MCF 10A (cell line): Measurements from ENCODE around the gene FNIP1. TPM values are rescaled to one million over a fixed set of nuclear protein-coding genes. Genes with fewer than 3 reads are reported as not detected.

Experiments used
- BruUV-seq: library from RNA; stranded (reverse); fragments of 400-500 nt; replicated peaks from 2 replicates; lab custom pipeline; 2021; lab: Mats Ljungman, UMichigan
- CTCF ChIA-PET: fragments of 300-600 bp; sonication (Branson Sonifier 250); formaldehyde crosslinking; extraction: SDS; loops from one replicate; lab custom pipeline; 2021; ENCODE audit warnings: antibody characterized with exemption, inconsistent platforms; lab: Yijun Ruan, JAX
- POLR2A ChIA-PET: fragments of 300-600, 350-650 bp; sonication (Branson Sonifier 250); formaldehyde crosslinking; extraction: SDS; loops from one replicate; lab custom pipeline; 2020; ENCODE audit warnings: antibody characterized with exemption, inconsistent platforms; lab: Yijun Ruan, JAX
- DNase-seq: peaks from one replicate; pipeline ENCODE4 v3.0.0-alpha.2; 2018; ENCODE audit not compliant: unreplicated experiment
- H3K27ac Mint-ChIP-seq: one replicate; pipeline ENCODE4 v1.8.0; 2022; ENCODE audit warnings: mild to moderate bottlenecking, low read depth, mixed read lengths; ENCODE audit not compliant: unreplicated experiment
- H3K27me3 Mint-ChIP-seq: one replicate; pipeline ENCODE4 v1.8.0; 2022; ENCODE audit warnings: mixed read lengths; ENCODE audit not compliant: insufficient read depth, unreplicated experiment
- H3K36me3 Mint-ChIP-seq: one replicate; pipeline ENCODE4 v1.8.0; 2022; ENCODE audit warnings: mild to moderate bottlenecking, moderate library complexity, mixed read lengths; ENCODE audit not compliant: insufficient read depth, unreplicated experiment
- H3K4me1 Mint-ChIP-seq: one replicate; pipeline ENCODE4 v1.8.0; 2022; ENCODE audit warnings: mixed read lengths; ENCODE audit not compliant: insufficient read depth, unreplicated experiment
- H3K4me3 Mint-ChIP-seq: one replicate; pipeline ENCODE4 v1.8.0; 2022; ENCODE audit warnings: mild to moderate bottlenecking, moderate library complexity, mixed read lengths; ENCODE audit not compliant: unreplicated experiment
- H3K9me3 Mint-ChIP-seq: one replicate; pipeline ENCODE4 v1.8.0; 2022; ENCODE audit warnings: mixed read lengths; ENCODE audit not compliant: unreplicated experiment
- CTCF ChIP-seq: fragments of 200-600 bp; IDR thresholded peaks from one replicate; pipeline ENCODE4 v1.8.0; 2022; ENCODE audit warnings: antibody characterized with exemption, mild to moderate bottlenecking; ENCODE audit not compliant: unreplicated experiment
- intact Hi-C: fragments of 100-400 bp; cut with micrococcal nuclease; formaldehyde crosslinking; loops from 2 replicates; pipeline ENCODE4 v1.14.1; 2022
- total RNA-seq: library from RNA; stranded (reverse); gene quantifications from 2 replicates; pipeline ENCODE4 v1.2.3, GENCODE V29; 2022

The FNIP1 gene
- total RNA-seq, 1 experiment from 2014 or later, result 36.3 TPM

GRCh38 chr5:131639148-131639547 is 157.7 kb downstream of the FNIP1 start:
- TF ChIP-seq CTCF, result no peak

GRCh38 chr5:131637694-131638093 is 159.1 kb downstream of the FNIP1 start:
- Mint-ChIP-seq H3K4me1 (peaks cover 6% of the 10 kb centered on the region), H3K36me3 (peaks cover 14% of the 10 kb centered on the region), H3K27me3 (no peaks in the 10 kb centered on the region), H3K4me3 (no peak overlapping the region), H3K9me3 (no peaks in the 10 kb centered on the region), H3K27ac (no peak overlapping the region)
- TF ChIP-seq CTCF, result no peak
- BruUV-seq, result no TSS peak
- intact Hi-C loops, result no loop called here
- CTCF ChIA-PET, result interaction anchor here (0.6 to 1.0 kb wide), 2 partner anchors 8 to 14 kb away, joined by 3 read pairs; no protein-coding TSS in a partner anchor
- POLR2A ChIA-PET, result interaction anchor here (1.5 to 1.9 kb wide), 2 partner anchors 10 to 159 kb away, joined by 7 read pairs; partner anchors contain the start of gene FNIP1
- no peak for DNase-seq

More at GRCh38 chr5:131639148-131639547, 157.7 kb downstream of the FNIP1 start:
- Mint-ChIP-seq H3K27ac (no peak overlapping the region), H3K27me3 (no peaks in the 10 kb centered on the region), H3K9me3 (no peaks in the 10 kb centered on the region), H3K4me1 (peaks cover 6% of the 10 kb centered on the region), H3K4me3 (no peak overlapping the region), H3K36me3 (peaks cover 26% of the 10 kb centered on the region)
- ChIA-PET POLR2A (interaction anchor here (0.6 to 2.3 kb wide), 4 partner anchors 9 to 732 kb away, joined by 3 to 8 read pairs (median 7); partner anchors contain the start of gene FNIP1), CTCF (interaction anchor here (0.9 to 2.8 kb wide), 4 partner anchors 8 to 368 kb away, joined by 3 to 12 read pairs (median 4); no protein-coding TSS in a partner anchor)
- DNase-seq, result no peak
- intact Hi-C loops, result no loop called here
- no TSS peak for BruUV-seq

- BruUV-seq, result TSS peak; percentile 96
Measured at GRCh38 chr5:131635684-131636572, 160.9 kb downstream of the FNIP1 start.

More at GRCh38 chr5:131635684-131636572, 160.9 kb downstream of the FNIP1 start:
- Mint-ChIP-seq H3K27me3 (no peaks in the 10 kb centered on the region), H3K36me3 (peaks cover 11% of the 10 kb centered on the region), H3K27ac (peak overlapping the region; percentile 97), H3K4me1 (peaks cover 6% of the 10 kb centered on the region), H3K4me3 (no peak overlapping the region), H3K9me3 (no peaks in the 10 kb centered on the region)
- ChIA-PET CTCF (interaction anchor here (0.6 to 1.3 kb wide), 3 partner anchors 44 to 113 kb away, joined by 3 to 10 read pairs (median 3); no protein-coding TSS in a partner anchor), POLR2A (interaction anchor here (0.5 to 1.5 kb wide), 26 partner anchors 8 to 863 kb away, joined by 3 to 29 read pairs (median 4); partner anchors contain the start of gene FNIP1)
- no peak for DNase-seq
- intact Hi-C loops, result loop anchor here (1.0 to 2.0 kb wide), 2 partner anchors 160 to 371 kb away; no protein-coding TSS in a partner anchor
- no peak for TF ChIP-seq CTCF
